Measurements from ENCODE around the gene THSD7B. TPM values are rescaled to one million over a fixed set of nuclear protein-coding genes. Genes with fewer than 3 reads are reported as not detected.

Gene THSD7B
- total and polyA plus RNA-seq, 9 donors = 0.10 to 0.82 (median 0.37) TPM; not detected in 1

- Histone ChIP-seq H3K27me3 (no peaks in the 10 kb centered on the region), H3K27ac (no peak overlapping the region), H3K4me1 (ENCODE audit: insufficient read depth) (no peaks in the 10 kb centered on the region), H3K36me3 (no peaks in the 10 kb centered on the region), H3K9me3 (no peaks in the 10 kb centered on the region), H3K4me3 (no peak overlapping the region)
- no peak for DNase-seq
- intact Hi-C loops (cut with DNase I) = no loop called here
- WGBS, 3 donors = 25 to 75% (median 52%) methylated on average over 5 of the region's 5 CpGs
- no peak for TF ChIP-seq CTCF (IDR thresholded peaks at IDR 0.05)
- TF ChIP-seq POLR2A (IDR thresholded peaks at IDR 0.05) = no peak
- no peak for TF ChIP-seq EP300 (IDR thresholded peaks at IDR 0.05)
Observed at GRCh38 chr2:137508739-137509384, 743.5 kb downstream of the THSD7B start.

DNA sequence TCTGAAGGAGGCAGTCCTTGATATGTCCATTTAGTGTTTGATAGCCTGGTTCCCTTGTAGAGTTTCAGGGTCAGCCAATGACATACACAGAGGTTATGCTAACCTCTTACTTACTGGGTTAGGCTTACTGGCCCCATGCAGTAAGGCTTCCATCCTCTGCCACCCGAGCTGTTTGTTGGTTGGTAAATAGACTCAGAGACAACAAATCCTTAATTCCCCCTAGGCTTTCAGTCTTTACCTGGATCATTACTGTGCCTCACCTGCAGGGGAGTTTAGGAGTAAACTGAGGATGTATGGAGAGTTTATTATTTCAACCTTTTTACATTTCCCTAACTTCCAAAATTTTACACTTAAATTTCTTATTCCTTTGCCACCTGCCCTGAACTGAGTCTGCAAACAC is 746.2 kb downstream of the THSD7B start:
- Histone ChIP-seq H3K27me3 (no peaks in the 10 kb centered on the region), H3K27ac (no peak overlapping the region), H3K36me3 (no peaks in the 10 kb centered on the region), H3K4me1 (ENCODE audit: insufficient read depth) (no peaks in the 10 kb centered on the region), H3K4me3 (no peak overlapping the region), H3K9me3 (no peaks in the 10 kb centered on the region)
- no peak for DNase-seq
- intact Hi-C loops (cut with DNase I) = no loop called here
- 58 to 84% (median 66%) methylated on average over 1 of the region's 1 CpG for WGBS, 3 donors
- TF ChIP-seq EP300 (IDR thresholded peaks at IDR 0.05) (no peak), CTCF (IDR thresholded peaks at IDR 0.05) (no peak), POLR2A (IDR thresholded peaks at IDR 0.05) (no peak)

GRCh38 chr2:137521653-137522619 is 756.6 kb downstream of the THSD7B start:
- no peaks in the 10 kb centered on the region for H3K9me3 ChIP-seq
- TF ChIP-seq EP300 (IDR thresholded peaks at IDR 0.05) = no peak
- no peak for TF ChIP-seq POLR2A (IDR thresholded peaks at IDR 0.05)
- TF ChIP-seq CTCF (IDR thresholded peaks at IDR 0.05) = no peak
- WGBS, 3 donors = 87 to 91% (median 89%) methylated on average over 2 of the region's 2 CpGs

GRCh38 chr2:137522620-137523011 is 757.3 kb downstream of the THSD7B start:
- H3K4me1 ChIP-seq (ENCODE audit: insufficient read depth) = no peaks in the 10 kb centered on the region
- H3K27ac ChIP-seq = no peak overlapping the region
- no peak for TF ChIP-seq CTCF (IDR thresholded peaks at IDR 0.05)
- TF ChIP-seq EP300 (IDR thresholded peaks at IDR 0.05) = no peak
- TF ChIP-seq POLR2A (IDR thresholded peaks at IDR 0.05) = no peak
- no peak for DNase-seq
- intact Hi-C loops (cut with DNase I) = no loop called here
- whole genome bisulfite sequencing, 3 donors = 64 to 76% (median 67%) methylated on average over 1 of the region's 1 CpG
- no peak overlapping the region for H3K4me3 ChIP-seq
- no peaks in the 10 kb centered on the region for H3K27me3 ChIP-seq
- H3K9me3 ChIP-seq = no peaks in the 10 kb centered on the region
- H3K36me3 ChIP-seq = no peaks in the 10 kb centered on the region

More at GRCh38 chr2:137521653-137522619, 756.6 kb downstream of the THSD7B start:
- H3K36me3 ChIP-seq = no peaks in the 10 kb centered on the region
- no peak for DNase-seq
- H3K4me3 ChIP-seq = no peak overlapping the region
- intact Hi-C loops (cut with DNase I) = no loop called here
- H3K27me3 ChIP-seq = no peaks in the 10 kb centered on the region
- H3K4me1 ChIP-seq (ENCODE audit: insufficient read depth) = no peaks in the 10 kb centered on the region
- H3K27ac ChIP-seq = no peak overlapping the region
